Epithelial cell of esophagus (primary cell): ENCODE data around the gene TEX53.

Source experiments
- DNase-seq: peaks from one replicate; pipeline ENCODE4 v3.0.0; 2010; ENCODE audit warnings: low read depth
- H3K4me3 ChIP-seq: 2 replicates; pipeline ENCODE4 v1.5.1; 2011; ENCODE audit warnings: mild to moderate bottlenecking, low read length, control low read depth
- TF ChIP-seq, protein P1 (sequence below): IDR thresholded peaks from 2 replicates; pipeline ENCODE4 v1.5.1; 2011; ENCODE audit warnings: low read depth, mild to moderate bottlenecking, low read length, control low read depth, inconsistent platforms; ENCODE audit not compliant: insufficient read depth; ENCODE audit errors: missing control alignments

Gene TEX53

GRCh38 chr9:114657705-114658104 lies at the start of gene TEX53:
TEX53 (minus strand) TSS chr9:114657805; CDS start chr9:114657774, 31 bp downstream.
- no peak for DNase-seq
- TF ChIP-seq, protein P1, sequence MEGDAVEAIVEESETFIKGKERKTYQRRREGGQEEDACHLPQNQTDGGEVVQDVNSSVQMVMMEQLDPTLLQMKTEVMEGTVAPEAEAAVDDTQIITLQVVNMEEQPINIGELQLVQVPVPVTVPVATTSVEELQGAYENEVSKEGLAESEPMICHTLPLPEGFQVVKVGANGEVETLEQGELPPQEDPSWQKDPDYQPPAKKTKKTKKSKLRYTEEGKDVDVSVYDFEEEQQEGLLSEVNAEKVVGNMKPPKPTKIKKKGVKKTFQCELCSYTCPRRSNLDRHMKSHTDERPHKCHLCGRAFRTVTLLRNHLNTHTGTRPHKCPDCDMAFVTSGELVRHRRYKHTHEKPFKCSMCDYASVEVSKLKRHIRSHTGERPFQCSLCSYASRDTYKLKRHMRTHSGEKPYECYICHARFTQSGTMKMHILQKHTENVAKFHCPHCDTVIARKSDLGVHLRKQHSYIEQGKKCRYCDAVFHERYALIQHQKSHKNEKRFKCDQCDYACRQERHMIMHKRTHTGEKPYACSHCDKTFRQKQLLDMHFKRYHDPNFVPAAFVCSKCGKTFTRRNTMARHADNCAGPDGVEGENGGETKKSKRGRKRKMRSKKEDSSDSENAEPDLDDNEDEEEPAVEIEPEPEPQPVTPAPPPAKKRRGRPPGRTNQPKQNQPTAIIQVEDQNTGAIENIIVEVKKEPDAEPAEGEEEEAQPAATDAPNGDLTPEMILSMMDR = no peak

GRCh38 chr9:114706711-114707110 lies 49.1 kb upstream of the TEX53 start:
- no peak overlapping the region for H3K4me3 ChIP-seq
- no peak for DNase-seq
- TF ChIP-seq, protein P1 = no peak

More at GRCh38 chr9:114657705-114658104, at the start of gene TEX53:
- no peak within 1 kb of the TSS for H3K4me3 ChIP-seq

- H3K4me3 ChIP-seq = no peak overlapping the region
- no peak for DNase-seq
- TF ChIP-seq, protein P1 = no peak
These were observed 44.4 kb upstream of the TEX53 start for GRCh38 chr9:114701988-114702387.

DNA sequence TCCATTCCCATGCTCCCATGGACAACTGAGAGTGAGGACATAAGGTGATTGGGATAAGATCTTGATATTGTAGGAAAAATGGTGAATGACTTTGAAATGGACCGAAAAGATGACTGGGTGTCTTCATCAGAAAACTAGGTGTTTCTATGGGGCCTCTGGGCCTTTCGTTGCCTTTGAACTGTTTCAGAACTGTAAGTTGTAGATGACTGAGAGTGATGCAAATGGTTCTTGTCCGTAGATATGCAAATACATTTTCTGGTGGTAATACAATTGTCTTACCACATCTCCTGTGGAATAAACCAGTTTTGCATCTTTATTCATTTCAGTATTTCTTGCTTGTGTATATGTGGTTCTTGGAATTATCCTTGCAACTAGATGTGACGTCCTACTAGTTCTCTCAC lies 40.3 kb upstream of the TEX53 start:
- no peak for DNase-seq
- TF ChIP-seq, protein P1 = no peak
- H3K4me3 ChIP-seq = no peak overlapping the region

GRCh38 chr9:114696814-114697544 lies 39.4 kb upstream of the TEX53 start:
- TF ChIP-seq, protein P1 = no peak
- H3K4me3 ChIP-seq = no peak overlapping the region
- no peak for DNase-seq

DNA sequence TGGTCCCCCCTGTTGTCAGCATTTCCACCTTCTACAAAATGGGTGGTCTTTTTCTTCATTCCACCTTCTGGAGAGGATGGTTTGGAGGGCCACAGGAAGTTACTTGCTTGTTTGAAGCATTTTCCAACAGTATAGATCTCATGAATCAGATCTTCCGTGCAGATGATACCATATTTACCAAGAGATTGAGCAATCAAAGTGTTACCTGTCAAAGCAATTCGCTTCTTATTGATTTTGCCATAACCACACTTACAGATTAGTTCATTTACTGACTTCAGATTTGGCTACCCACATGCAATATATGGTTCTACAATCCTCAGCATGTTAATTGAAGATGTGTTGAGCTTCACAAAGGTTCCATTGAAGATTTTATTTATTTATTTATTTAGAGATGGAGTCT lies 38.3 kb upstream of the TEX53 start:
- TF ChIP-seq, protein P1 = no peak
- DNase-seq = no peak

More for the DNA sequence above, 38.3 kb upstream of the TEX53 start:
- H3K4me3 ChIP-seq = no peak overlapping the region
